ENCODE measurements around the gene ENKUR. TPM values are rescaled to one million over a fixed set of nuclear protein-coding genes. Genes with fewer than 3 reads are reported as not detected.

The ENKUR gene
- total RNA-seq, 4 donors from 2014 or later, result 1.1 TPM; not detected in 3

DNA sequence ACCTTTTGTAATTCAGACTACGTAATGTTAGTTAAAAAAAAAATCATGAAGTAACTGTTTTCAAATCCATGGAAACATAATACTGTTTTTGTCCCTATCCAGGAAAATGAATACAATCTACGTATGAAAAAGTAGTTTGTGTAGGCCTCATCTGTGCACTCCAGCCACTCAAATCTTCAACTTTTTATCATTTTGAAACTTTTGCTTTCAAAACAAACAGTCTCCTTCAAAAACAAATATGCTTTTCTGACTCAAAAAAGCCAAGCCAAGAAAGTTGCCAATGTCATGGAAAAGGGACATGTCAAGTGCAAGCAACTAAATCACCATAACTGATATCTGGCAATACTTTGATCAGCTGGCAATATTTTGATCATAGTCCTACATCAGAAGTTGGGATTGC lies 13.6 kb upstream of the ENKUR start:
- no peaks in the 10 kb centered on the region for H3K9me3 ChIP-seq
- TF ChIP-seq POLR2AphosphoS5 (IDR thresholded peaks at IDR 0.05) (no peak), POLR2A (IDR thresholded peaks at IDR 0.05) (no peak), EP300 (IDR thresholded peaks at IDR 0.05) (no peak)
- TF ChIP-seq, protein P1, sequence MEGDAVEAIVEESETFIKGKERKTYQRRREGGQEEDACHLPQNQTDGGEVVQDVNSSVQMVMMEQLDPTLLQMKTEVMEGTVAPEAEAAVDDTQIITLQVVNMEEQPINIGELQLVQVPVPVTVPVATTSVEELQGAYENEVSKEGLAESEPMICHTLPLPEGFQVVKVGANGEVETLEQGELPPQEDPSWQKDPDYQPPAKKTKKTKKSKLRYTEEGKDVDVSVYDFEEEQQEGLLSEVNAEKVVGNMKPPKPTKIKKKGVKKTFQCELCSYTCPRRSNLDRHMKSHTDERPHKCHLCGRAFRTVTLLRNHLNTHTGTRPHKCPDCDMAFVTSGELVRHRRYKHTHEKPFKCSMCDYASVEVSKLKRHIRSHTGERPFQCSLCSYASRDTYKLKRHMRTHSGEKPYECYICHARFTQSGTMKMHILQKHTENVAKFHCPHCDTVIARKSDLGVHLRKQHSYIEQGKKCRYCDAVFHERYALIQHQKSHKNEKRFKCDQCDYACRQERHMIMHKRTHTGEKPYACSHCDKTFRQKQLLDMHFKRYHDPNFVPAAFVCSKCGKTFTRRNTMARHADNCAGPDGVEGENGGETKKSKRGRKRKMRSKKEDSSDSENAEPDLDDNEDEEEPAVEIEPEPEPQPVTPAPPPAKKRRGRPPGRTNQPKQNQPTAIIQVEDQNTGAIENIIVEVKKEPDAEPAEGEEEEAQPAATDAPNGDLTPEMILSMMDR (IDR thresholded peaks at IDR 0.05), result no peak
- no peak for ATAC-seq
- 71 to 89% methylated on average over 2 of the region's 2 CpGs for WGBS, 2 donors (ENCODE audit: low coverage in 1 of 2)
- no peak overlapping the region for H3K27ac ChIP-seq
- no peak overlapping the region for H3K4me3 ChIP-seq
- H3K4me1 ChIP-seq, result no peaks in the 10 kb centered on the region
- no peaks in the 10 kb centered on the region for H3K27me3 ChIP-seq
- no peaks in the 10 kb centered on the region for H3K36me3 ChIP-seq

GRCh38 chr10:25028711-25029110 lies 12.8 kb upstream of the ENKUR start:
- H3K9me3 ChIP-seq, result no peaks in the 10 kb centered on the region
- H3K27me3 ChIP-seq, result no peaks in the 10 kb centered on the region
- TF ChIP-seq POLR2A (IDR thresholded peaks at IDR 0.05), result no peak
- TF ChIP-seq, protein P1 (IDR thresholded peaks at IDR 0.05), result no peak
- no peak for TF ChIP-seq POLR2AphosphoS5 (IDR thresholded peaks at IDR 0.05)
- TF ChIP-seq EP300 (IDR thresholded peaks at IDR 0.05), result no peak
- no peaks in the 10 kb centered on the region for H3K36me3 ChIP-seq
- ATAC-seq, result no peak
- no peaks in the 10 kb centered on the region for H3K4me1 ChIP-seq
- H3K27ac ChIP-seq, result no peak overlapping the region
- H3K4me3 ChIP-seq, result no peak overlapping the region
- 86 to 100% methylated on average over 1 of the region's 1 CpG for WGBS, 2 donors (ENCODE audit: low coverage in 1 of 2)

GRCh38 chr10:25026463-25026862 lies 10.5 kb upstream of the ENKUR start:
- no peak for ATAC-seq
- Histone ChIP-seq H3K27ac (no peak overlapping the region), H3K9me3 (no peaks in the 10 kb centered on the region), H3K27me3 (no peaks in the 10 kb centered on the region), H3K4me1 (no peaks in the 10 kb centered on the region), H3K36me3 (no peaks in the 10 kb centered on the region), H3K4me3 (no peak overlapping the region)
- 77 to 82% methylated on average over 1 of the region's 1 CpG for WGBS, 2 donors (ENCODE audit: low coverage in 1 of 2)
- no peak for TF ChIP-seq POLR2A (IDR thresholded peaks at IDR 0.05)
- TF ChIP-seq, protein P1 (IDR thresholded peaks at IDR 0.05), result no peak
- TF ChIP-seq EP300 (IDR thresholded peaks at IDR 0.05), result no peak
- no peak for TF ChIP-seq POLR2AphosphoS5 (IDR thresholded peaks at IDR 0.05)

DNA sequence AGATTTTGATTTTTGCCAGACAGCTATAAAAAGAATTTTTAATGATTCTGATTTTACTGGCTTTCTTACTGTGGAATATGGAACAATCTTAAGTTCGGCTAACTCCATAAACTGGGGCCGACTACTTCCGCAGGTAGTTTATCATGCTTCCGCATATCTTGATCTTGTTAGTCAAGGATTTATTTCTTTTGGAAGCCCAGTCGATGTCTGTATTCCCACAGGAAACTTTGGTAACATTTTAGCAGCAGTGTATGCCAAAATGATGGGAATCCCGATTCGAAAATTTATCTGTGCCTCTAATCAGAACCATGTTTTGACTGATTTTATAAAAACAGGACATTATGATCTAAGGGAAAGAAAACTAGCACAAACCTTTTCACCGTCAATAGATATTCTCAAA lies 8.6 kb upstream of the ENKUR start:
- H3K4me1 ChIP-seq, result no peaks in the 10 kb centered on the region
- no peaks in the 10 kb centered on the region for H3K27me3 ChIP-seq
- no peak for ATAC-seq
- WGBS, 2 donors (ENCODE audit: low coverage in 1 of 2), result 55 to 81% methylated on average over 8 of the region's 8 CpGs
- TF ChIP-seq, protein P1 (IDR thresholded peaks at IDR 0.05), result no peak
- TF ChIP-seq POLR2AphosphoS5 (IDR thresholded peaks at IDR 0.05) (no peak), EP300 (IDR thresholded peaks at IDR 0.05) (no peak), POLR2A (IDR thresholded peaks at IDR 0.05) (no peak)
- H3K9me3 ChIP-seq, result no peaks in the 10 kb centered on the region
- H3K27ac ChIP-seq, result no peak overlapping the region
- no peak overlapping the region for H3K4me3 ChIP-seq
- no peaks in the 10 kb centered on the region for H3K36me3 ChIP-seq

GRCh38 chr10:25023278-25023677 lies 7.3 kb upstream of the ENKUR start:
- Histone ChIP-seq H3K36me3 (no peaks in the 10 kb centered on the region), H3K4me3 (no peak overlapping the region), H3K27ac (no peak overlapping the region), H3K4me1 (no peaks in the 10 kb centered on the region), H3K27me3 (no peaks in the 10 kb centered on the region), H3K9me3 (no peaks in the 10 kb centered on the region)
- no peak for ATAC-seq
- TF ChIP-seq POLR2A (IDR thresholded peaks at IDR 0.05), result no peak
- TF ChIP-seq, protein P1 (IDR thresholded peaks at IDR 0.05), result no peak
- TF ChIP-seq POLR2AphosphoS5 (IDR thresholded peaks at IDR 0.05), result no peak
- TF ChIP-seq EP300 (IDR thresholded peaks at IDR 0.05), result no peak
- 67 to 89% methylated on average over 3 of the region's 3 CpGs for WGBS, 2 donors (ENCODE audit: low coverage in 1 of 2)

Data from gastroesophageal sphincter (tissue), 4 donors.